ENCODE measurements around the gene CDHR3. TPM values are rescaled to one million over a fixed set of nuclear protein-coding genes. Genes with fewer than 3 reads are reported as not detected.

Gene CDHR3
- total and polyA plus RNA-seq, 10 of the 15 experiments (the other 5 are each of a cell fraction or from before 2014, with no cell fraction given): 0.06 to 0.11 TPM; not detected in 8

DNA sequence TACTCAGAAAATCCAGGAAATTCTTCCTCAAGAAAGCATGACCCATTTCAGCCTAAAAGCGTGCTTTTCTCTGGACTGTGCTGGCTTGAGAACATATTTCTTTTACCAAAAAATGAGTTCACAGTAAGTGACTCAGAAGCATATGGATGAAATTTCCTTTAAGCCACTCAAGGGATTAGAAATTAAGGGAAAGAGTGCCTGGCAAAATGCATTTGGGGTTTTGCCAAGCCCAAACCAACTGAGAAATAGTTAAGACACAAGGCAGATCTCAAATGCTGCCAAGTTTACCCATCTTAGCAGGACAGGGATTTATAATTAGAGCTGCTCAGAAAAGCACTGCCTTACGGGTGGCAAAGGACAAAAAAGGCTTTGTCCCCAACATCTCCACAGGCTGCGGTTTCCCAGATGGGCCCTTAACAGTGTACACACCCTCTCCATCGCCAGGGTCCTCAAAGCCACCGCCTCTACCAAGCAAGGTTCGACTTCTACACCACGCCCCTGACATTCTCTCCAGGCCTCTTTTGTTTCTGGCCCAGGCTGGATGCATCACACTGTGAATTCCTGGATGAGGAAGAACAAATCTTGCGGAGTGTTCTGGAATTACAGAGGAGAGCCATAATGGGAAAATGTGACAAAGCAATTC, 30.1 kb upstream of the CDHR3 start (continued):
- no peak for TF ChIP-seq NR2F1 (conservative IDR thresholded peaks at IDR 0.05)

DNA sequence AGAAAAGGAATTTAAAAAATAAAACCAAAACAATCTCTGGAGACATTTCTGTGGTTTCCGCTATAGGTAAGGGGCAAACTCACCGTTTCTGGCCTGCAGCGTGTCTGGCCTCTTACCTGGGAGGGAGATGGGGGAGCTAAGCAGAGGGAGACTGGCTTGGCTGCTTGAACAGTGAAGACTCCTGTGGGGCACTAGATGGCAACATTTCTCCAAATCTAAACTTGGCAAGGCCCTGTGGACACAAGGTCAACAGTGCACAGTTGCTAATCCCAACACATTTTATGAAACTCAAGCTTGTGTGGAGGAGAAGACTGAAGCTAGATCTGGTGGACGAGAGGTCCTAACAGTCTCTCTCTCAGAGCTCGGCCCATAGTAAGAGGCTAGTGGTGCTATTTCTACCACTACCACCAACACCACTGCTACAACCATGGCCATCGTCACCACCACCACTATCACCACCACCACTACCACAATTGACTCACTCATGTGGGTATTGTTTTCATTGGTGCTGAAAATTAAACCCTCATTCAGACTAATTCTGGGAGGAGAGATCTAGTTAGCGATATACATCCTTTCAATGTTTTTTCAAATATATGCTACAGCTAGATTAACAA, 28.4 kb upstream of the CDHR3 start:
- Histone ChIP-seq H3K27ac (ENCODE audit: control insufficient read depth, insufficient read depth) (no peak overlapping the region), H3K4me3 (no peak overlapping the region), H3K4me1 (ENCODE audit: control insufficient read depth, insufficient read depth, low read length) (no peaks in the 10 kb centered on the region), H2AFZ (ENCODE audit: control insufficient read depth, low read depth, low read length) (no peak overlapping the region), H4K20me1 (ENCODE audit: control insufficient read depth, insufficient read depth) (no peaks in the 10 kb centered on the region), H3K9me3 (replicated peaks; ENCODE audit: control insufficient read depth, insufficient read depth, low read length) (no peaks in the 10 kb centered on the region), H3K4me2 (ENCODE audit: control insufficient read depth, insufficient read depth) (no peak overlapping the region), H3K79me2 (ENCODE audit: control insufficient read depth, insufficient read depth, low read length) (no peaks in the 10 kb centered on the region), H3K9ac (ENCODE audit: control insufficient read depth, insufficient read depth, low read length) (no peak overlapping the region), H3K27me3 (replicated peaks in 1 of 2; ENCODE audit: control insufficient read depth in 2 of 2, insufficient read depth in 2 of 2, low read length in 1 of 2) (no peaks in the 10 kb centered on the region; a peak in 1 of 4 replicates), H3K36me3 (ENCODE audit: control insufficient read depth in 2 of 2, insufficient read depth in 2 of 2, low read length in 1 of 2) (no peaks in the 10 kb centered on the region)
- RAD21 ChIA-PET (ENCODE audit: unreplicated experiment): interaction anchor here (0.9 kb wide), 1 partner anchor 174 kb away, joined by 4 read pairs; no protein-coding TSS in a partner anchor
- no peak for FAIRE-seq
- in situ Hi-C loops (cut with MboI) (no loop called here), intact Hi-C loops (cut with micrococcal nuclease; ENCODE audit: unreplicated experiment) (loop anchor here (1.0 kb wide), 2 partner anchors 109 to 232 kb away; no protein-coding TSS in a partner anchor)
- no peak for DNase-seq (ENCODE audit: low read depth, low spot score)
- POLR2A ChIA-PET: interaction anchor here (0.6 kb wide), 1 partner anchor 322 kb away, joined by 5 read pairs; no protein-coding TSS in a partner anchor
- no TSS peak for BruUV-seq (replicated peaks)
- CTCF ChIA-PET: interaction anchor here (0.8 to 1.5 kb wide), 5 partner anchors 9 to 174 kb away, joined by 3 to 5 read pairs (median 4); no protein-coding TSS in a partner anchor
- peak; percentile 62; the same call in 2 of the 3 replicates for ATAC-seq
- 42% methylated on average over 7 of the region's 7 CpGs for WGBS (ENCODE audit: insufficient coverage, insufficient replicate concordance, low lambda C conversion rate, missing lambda C conversion rate)
- TF ChIP-seq NBN (IDR thresholded peaks at IDR 0.05) (no peak), NRF1 (conservative IDR thresholded peaks at IDR 0.05; ENCODE audit: low read depth, low read length) (no peak)
- TF ChIP-seq, protein P1, sequence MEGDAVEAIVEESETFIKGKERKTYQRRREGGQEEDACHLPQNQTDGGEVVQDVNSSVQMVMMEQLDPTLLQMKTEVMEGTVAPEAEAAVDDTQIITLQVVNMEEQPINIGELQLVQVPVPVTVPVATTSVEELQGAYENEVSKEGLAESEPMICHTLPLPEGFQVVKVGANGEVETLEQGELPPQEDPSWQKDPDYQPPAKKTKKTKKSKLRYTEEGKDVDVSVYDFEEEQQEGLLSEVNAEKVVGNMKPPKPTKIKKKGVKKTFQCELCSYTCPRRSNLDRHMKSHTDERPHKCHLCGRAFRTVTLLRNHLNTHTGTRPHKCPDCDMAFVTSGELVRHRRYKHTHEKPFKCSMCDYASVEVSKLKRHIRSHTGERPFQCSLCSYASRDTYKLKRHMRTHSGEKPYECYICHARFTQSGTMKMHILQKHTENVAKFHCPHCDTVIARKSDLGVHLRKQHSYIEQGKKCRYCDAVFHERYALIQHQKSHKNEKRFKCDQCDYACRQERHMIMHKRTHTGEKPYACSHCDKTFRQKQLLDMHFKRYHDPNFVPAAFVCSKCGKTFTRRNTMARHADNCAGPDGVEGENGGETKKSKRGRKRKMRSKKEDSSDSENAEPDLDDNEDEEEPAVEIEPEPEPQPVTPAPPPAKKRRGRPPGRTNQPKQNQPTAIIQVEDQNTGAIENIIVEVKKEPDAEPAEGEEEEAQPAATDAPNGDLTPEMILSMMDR (IDR thresholded peaks at IDR 0.05 in 2 of 3, conservative IDR thresholded peaks at IDR 0.05 in 1 of 3; ENCODE audit: control insufficient read depth in 2 of 3, extremely low read depth in 1 of 3, insufficient read depth in 1 of 3, low read depth in 3 of 3, low read length in 3 of 3): peak in 2 of 3 experiments; percentile 18 to 19; a peak in 2 of 6 replicates
- SMC1A ChIA-PET (ENCODE audit: uncharacterized antibody, unreplicated experiment): interaction anchor here (0.6 to 1.2 kb wide), 3 partner anchors 173 to 302 kb away, joined by 3 to 4 read pairs (median 3); no protein-coding TSS in a partner anchor

All from GM12878 (cell line).